Keratinocyte (primary cell): ENCODE measurements around the gene SMAD5.

Experiments used
- EZH2 ChIP-seq: IDR thresholded peaks from one replicate; pipeline ENCODE4 v1.6.1; 2012; ENCODE audit warnings: inconsistent platforms, mild to moderate bottlenecking, low read length, moderate library complexity
- TF ChIP-seq, protein P1 (sequence below), 3 experiments: IDR thresholded peaks in 1 of 3; conservative IDR thresholded peaks in 1 of 3; optimal IDR thresholded peaks in 1 of 3; 2 replicates in 2 of 3; 3 replicates in 1 of 3; pipeline versions ENCODE3 to v1.5.1; 2011; ENCODE audit warnings: low read length in 3 of 3, mild to moderate bottlenecking in 3 of 3, moderate library complexity in 2 of 3, control low read depth in 1 of 3, inconsistent platforms in 1 of 3; ENCODE audit not compliant: insufficient read depth in 2 of 3; ENCODE audit errors: extremely low read depth in 1 of 3

DNA sequence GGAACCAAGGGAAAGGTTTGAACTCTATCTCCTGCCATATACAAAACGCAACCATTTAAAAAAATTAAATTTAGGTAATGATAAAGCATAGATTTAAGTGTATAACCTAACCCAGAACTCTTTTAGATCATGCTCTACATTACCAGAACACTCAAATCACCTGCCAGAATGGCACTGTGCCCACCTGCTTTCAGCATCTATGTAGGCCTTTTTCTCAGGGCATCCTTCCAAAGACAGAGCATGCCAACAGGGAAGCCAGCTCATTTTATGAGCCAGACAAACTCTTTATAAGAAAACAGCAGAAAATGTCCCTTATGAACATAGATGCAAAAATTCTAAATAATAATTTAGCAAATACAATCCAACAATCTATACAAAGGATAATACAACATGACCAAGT, 47.9 kb upstream of the SMAD5 start:
- TF ChIP-seq, protein P1, sequence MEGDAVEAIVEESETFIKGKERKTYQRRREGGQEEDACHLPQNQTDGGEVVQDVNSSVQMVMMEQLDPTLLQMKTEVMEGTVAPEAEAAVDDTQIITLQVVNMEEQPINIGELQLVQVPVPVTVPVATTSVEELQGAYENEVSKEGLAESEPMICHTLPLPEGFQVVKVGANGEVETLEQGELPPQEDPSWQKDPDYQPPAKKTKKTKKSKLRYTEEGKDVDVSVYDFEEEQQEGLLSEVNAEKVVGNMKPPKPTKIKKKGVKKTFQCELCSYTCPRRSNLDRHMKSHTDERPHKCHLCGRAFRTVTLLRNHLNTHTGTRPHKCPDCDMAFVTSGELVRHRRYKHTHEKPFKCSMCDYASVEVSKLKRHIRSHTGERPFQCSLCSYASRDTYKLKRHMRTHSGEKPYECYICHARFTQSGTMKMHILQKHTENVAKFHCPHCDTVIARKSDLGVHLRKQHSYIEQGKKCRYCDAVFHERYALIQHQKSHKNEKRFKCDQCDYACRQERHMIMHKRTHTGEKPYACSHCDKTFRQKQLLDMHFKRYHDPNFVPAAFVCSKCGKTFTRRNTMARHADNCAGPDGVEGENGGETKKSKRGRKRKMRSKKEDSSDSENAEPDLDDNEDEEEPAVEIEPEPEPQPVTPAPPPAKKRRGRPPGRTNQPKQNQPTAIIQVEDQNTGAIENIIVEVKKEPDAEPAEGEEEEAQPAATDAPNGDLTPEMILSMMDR (optimal IDR thresholded peaks at IDR 0.05 in 1 of 3, IDR thresholded peaks at IDR 0.05 in 1 of 3, conservative IDR thresholded peaks at IDR 0.05 in 1 of 3; ENCODE audit: extremely low read depth in 1 of 3, insufficient read depth in 2 of 3, low read length in 3 of 3): no peak
- TF ChIP-seq EZH2: no peak
